ENCODE results near the gene OR52D1. TPM values are rescaled to one million over a fixed set of nuclear protein-coding genes. Genes with fewer than 3 reads are reported as not detected.

The OR52D1 gene
- total and polyA plus RNA-seq, 2 of the 4 experiments (the other 2 are of a cell fraction), result not detected

DNA sequence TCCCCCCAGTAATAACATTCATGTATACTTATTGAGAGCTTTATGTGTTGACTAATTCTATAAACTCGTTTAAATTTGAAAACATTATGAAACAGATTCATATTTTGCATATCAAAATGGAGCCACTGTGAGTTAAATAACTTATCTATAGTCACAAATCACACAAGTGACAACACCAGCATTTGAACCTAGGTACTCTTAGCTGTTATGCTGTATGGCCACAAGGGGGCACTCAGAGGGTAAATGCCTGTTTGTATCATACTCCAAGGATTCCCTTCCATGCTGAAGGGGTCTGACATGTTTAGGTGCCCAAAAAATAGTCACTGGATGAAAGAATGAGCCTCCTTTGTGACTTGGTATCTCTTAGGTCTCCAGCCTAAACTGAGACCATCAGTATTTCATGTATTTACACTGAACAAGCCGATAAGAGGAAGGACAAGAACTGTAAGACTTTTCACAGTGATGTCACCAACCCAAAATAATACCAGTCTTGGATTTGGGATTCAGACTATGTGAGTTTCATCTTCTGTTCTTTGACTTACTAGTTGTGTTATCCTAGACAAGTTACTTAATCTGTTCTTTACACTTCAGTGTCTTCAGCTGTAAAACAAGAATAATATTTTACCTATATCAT, 12.2 kb upstream of the OR52D1 start:
- DNase-seq (peak; percentile 57), ATAC-seq (ENCODE audit: low read depth) (peak; percentile 95)
- no peaks in the 10 kb centered on the region for H3K79me1 ChIP-seq (ENCODE audit: low read depth in 1 of 2, low read length in 2 of 2)
- no peaks in the 10 kb centered on the region for H3K36me3 ChIP-seq (ENCODE audit: control insufficient read depth, insufficient read depth, low read length)
- TF ChIP-seq MAFK (IDR thresholded peaks at IDR 0.05; ENCODE audit: low read depth, low read length) (no peak), SMC3 (IDR thresholded peaks at IDR 0.05; ENCODE audit: low read depth, low read length) (peak; percentile 90), CTCF (conservative IDR thresholded peaks at IDR 0.05; ENCODE audit: low read depth, low read length) (peak; percentile 75), RAD21 (IDR thresholded peaks at IDR 0.05; ENCODE audit: low read length) (peak; percentile 77)
- no CpG with 5 or more reads among the region's 2 CpGs for WGBS, 2 experiments (ENCODE audit: extremely low coverage in 2 of 2, insufficient read length in 1 of 2)
- no peak overlapping the region for H2BK15ac ChIP-seq (ENCODE audit: low read depth, low read length)
- no peaks in the 10 kb centered on the region for H4K20me1 ChIP-seq (ENCODE audit: insufficient read depth, low read length)
- H4K5ac ChIP-seq (ENCODE audit: low read depth, low read length), result no peak overlapping the region
- H2BK120ac ChIP-seq (ENCODE audit: low read depth, low read length), result no peak overlapping the region
- no peak overlapping the region for H3K4me3 ChIP-seq (ENCODE audit: insufficient read depth, low read depth, low read length)
- no peak overlapping the region for H3K14ac ChIP-seq (replicated peaks; ENCODE audit: low read depth, low read length)
- no peak overlapping the region for H2AK5ac ChIP-seq (ENCODE audit: low read depth, low read length)
- H3K4me1 ChIP-seq (ENCODE audit: control insufficient read depth, insufficient read depth, low read length), result no peaks in the 10 kb centered on the region
- H2BK5ac ChIP-seq (ENCODE audit: low read depth, low read length, poor library complexity, severe bottlenecking), result no peak overlapping the region
- POLR2A ChIA-PET (ENCODE audit: unreplicated experiment), result no interaction called here
- H3K9me1 ChIP-seq (ENCODE audit: insufficient read depth, low read length), result no peaks in the 10 kb centered on the region
- H2BK20ac ChIP-seq (ENCODE audit: low read depth, low read length), result no peak overlapping the region
- H3K9ac ChIP-seq (ENCODE audit: low read depth, low read length), result no peak overlapping the region
- no peak overlapping the region for H4K8ac ChIP-seq (ENCODE audit: low read depth in 2 of 2, low read length in 2 of 2)
- dilution Hi-C loops (cut with HindIII; ENCODE audit: low sequenced_read_pairs, unreplicated experiment), result no loop called here
- H3K9me3 ChIP-seq (ENCODE audit: control insufficient read depth, insufficient read depth, low read length), result no peaks in the 10 kb centered on the region
- in situ Hi-C loops (cut with MboI; ENCODE audit: low sequenced_read_pairs), result loop anchor here (5.0 kb wide), 1 partner anchor 326 kb away; no protein-coding TSS in a partner anchor
- H3K56ac ChIP-seq (ENCODE audit: extremely low read depth, insufficient read depth, low read length), result no peak overlapping the region
- H2AK9ac ChIP-seq (replicated peaks; ENCODE audit: low read depth, low read length, poor library complexity), result no peak overlapping the region
- H3K27ac ChIP-seq (ENCODE audit: insufficient read depth, low read length), result no peak overlapping the region
- H3K4me2 ChIP-seq (ENCODE audit: low read depth, low read length), result no peak overlapping the region
- BruUV-seq (replicated peaks), result no TSS peak
- H4K91ac ChIP-seq (ENCODE audit: insufficient read depth, low read depth, low read length), result no peak overlapping the region
- H2AFZ ChIP-seq (replicated peaks; ENCODE audit: low read length, poor library complexity), result no peak overlapping the region
- H3K4ac ChIP-seq (ENCODE audit: low read depth, low read length), result no peak overlapping the region
- intact Hi-C loops (cut with micrococcal nuclease), result loop anchor here (1.0 to 10.0 kb wide), 8 partner anchors 77 to 886 kb away; partner anchors contain the start of genes OR52E5 and OR52N2
- CTCF ChIA-PET, result interaction anchor here (1.1 to 2.0 kb wide), 4 partner anchors 17 to 334 kb away, joined by 4 to 8 read pairs (median 6); no protein-coding TSS in a partner anchor
- peaks cover 4% of the 10 kb centered on the region for H3K27me3 ChIP-seq (ENCODE audit: control insufficient read depth, insufficient read depth, low read length)
- H3K23ac ChIP-seq (ENCODE audit: low read depth, low read length), result no peak overlapping the region
- no peak overlapping the region for H3K18ac ChIP-seq (ENCODE audit: low read depth, low read length)

All from IMR-90 (cell line).